Hepatocyte (in vitro differentiated cells): ENCODE results near the gene RBPMS2.

ENCODE experiments used
- CTCF ChIP-seq: fragments of 200-600 bp; sonication (generic); IDR thresholded peaks from 2 replicates; pipeline ENCODE4 v1.5.1; 2016; ENCODE audit warnings: antibody characterized with exemption, mild to moderate bottlenecking; ENCODE audit not compliant: poor library complexity
- EZH2 ChIP-seq: fragments of 200-600 bp; sonication (generic); IDR thresholded peaks from 2 replicates; pipeline ENCODE4 v1.6.1; 2016; ENCODE audit warnings: antibody characterized with exemption, mild to moderate bottlenecking, borderline replicate concordance

GRCh38 chr15:64694816-64695215, 80.6 kb downstream of the RBPMS2 start:
- TF ChIP-seq CTCF (no peak), EZH2 (no peak)
